GM21515 (cell line): ENCODE measurements around the gene SLC22A17.
"Not testable (repeated sequence)": the region's sequence is repeated elsewhere in the genome, so short reads cannot be mapped to it uniquely, and the experiment has no call there.

Experiments
- ATAC-seq: cut with Tn5 transposase; IDR thresholded peaks from one replicate; pipeline ENCODE4 v1.9.1; 2021; ENCODE audit not compliant: unreplicated experiment

Gene SLC22A17

DNA sequence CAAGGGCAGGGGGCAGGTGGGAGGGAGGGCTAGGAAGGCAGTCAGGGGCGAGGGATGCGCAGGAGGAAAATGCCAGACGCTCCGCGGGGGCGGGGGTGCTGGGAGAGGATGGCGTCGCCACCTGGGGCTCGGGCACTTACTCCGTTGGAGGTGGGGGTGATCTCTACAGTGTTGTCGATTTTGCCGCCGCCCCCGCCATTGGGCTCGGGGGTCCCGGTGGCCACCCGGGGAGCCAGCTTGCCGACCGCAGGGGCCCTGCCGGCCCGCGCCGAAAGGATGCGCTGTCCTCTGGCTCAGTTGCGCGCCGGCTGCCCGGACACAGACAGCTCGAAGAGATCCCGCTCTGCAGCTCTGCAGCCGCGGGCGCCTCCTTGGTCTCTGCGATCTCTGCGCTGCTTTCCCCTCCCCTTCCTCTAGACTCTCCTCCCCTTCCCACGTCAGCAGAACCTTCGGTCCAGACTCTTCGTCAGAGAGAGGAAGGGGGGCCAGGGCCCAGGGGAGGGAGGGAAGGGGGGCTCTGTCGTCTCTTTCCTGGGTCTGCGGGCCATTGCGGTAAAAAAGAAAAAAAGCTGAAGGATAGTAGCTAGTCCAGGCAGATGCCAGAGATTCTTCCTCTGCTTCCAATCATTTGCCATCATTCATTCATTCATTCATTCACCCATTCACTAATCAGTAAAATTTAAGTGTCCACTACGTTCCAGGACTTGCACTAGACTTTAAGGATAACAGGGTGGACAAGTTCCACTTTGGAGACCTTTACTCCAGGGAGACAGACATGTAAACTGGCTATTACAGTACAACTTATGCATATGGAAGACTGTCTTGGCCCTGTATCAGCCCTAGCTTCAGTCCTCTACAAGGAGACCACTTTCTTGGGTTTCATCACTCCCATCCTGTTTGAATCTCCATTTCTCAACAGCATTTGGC, at the start of gene SLC22A17:
SLC22A17 (minus strand) TSS at position 382 of the 927 bp plus-strand sequence.
- ATAC-seq = no peak

DNA sequence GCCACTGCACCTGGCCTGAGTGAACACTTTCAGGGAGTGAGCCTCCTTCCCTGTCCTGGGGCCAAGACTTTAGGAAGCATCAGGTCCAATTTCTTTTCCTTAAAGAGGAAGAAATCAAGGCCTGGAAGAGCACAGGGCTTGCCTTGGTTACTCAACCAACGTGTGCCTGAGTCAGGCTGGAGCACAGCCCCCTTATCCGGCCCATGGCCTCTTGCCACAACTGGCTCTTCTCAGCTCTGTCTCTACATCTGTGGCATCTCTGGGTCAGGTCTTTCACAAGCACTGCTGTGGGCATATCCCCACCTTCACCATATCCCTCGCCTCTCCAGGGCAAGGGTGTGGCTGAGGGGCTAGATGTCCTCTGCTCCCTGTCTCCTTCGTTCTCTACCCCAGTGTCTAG, 48.6 kb upstream of the SLC22A17 start:
- no peak for ATAC-seq

DNA sequence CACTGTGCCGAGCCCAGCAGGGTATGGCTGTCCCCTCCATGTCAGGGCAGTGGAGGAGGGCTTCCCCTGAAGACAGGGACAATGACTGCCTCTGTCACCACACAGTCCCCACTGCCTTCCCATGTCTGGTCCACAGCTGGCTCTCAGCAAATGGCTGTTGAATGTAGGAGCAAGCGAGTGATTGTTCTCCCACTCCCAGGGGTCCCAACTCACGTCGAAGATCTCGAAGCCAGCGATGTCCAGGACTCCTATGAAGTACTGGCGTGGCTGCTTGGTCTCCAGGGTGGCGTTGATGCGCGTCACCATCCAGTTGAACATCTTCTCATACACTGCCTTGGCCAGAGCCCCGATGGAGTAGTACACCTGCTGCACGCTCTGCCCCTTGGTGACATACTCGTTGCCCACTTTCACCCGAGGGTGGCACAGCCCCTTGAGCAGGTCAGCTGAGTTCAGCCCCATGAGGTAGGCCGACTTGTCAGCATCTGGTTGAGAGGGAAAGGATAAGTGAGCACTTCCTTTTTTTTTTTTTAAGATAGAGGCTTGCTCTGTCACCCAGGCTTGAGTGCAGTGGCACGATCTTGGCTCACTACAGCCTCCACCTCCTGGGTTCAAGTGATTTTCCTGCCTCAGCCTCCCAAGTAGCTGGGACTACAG, 47.9 kb upstream of the SLC22A17 start:
- not testable (repeated sequence) for ATAC-seq

DNA sequence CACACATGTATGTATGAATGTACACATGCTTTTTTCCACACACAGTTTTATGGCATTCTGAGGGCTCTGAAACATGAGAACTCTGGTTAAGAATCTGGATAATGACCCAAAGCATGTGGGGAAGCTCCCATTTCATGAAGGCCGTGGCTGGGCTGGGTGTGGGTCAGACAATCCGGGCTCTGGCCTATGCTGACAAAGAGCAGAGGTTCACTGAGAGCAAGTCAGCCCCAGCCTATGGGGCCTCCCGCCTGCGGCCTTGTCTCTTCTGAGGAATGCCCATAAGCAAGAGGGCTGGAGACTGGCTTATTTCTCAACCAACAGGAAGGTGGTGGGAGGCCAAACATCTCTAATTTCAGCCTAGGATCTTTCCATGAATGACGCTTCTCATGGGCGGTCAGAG, 46.9 kb upstream of the SLC22A17 start:
- ATAC-seq = no peak

DNA sequence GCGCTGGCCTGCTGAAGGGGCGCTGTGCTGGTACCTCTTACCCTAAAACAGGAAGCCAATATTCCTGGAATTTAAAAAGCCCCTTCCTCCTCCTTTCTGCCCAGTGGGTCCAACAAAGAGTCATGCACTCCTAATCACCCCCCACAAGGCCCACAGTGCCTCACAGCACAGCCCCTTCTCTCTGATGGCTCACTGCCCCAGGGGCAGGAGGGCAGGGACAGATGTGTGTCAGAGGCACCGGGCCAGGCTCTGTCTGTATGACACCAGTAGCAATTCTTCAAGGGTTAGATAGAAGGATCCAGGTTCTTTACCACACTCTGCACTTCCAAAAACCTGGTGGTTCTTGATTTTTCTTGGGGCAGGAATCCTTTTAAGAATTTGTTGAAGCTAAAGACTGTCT, 46.4 kb upstream of the SLC22A17 start:
- ATAC-seq = no peak

DNA sequence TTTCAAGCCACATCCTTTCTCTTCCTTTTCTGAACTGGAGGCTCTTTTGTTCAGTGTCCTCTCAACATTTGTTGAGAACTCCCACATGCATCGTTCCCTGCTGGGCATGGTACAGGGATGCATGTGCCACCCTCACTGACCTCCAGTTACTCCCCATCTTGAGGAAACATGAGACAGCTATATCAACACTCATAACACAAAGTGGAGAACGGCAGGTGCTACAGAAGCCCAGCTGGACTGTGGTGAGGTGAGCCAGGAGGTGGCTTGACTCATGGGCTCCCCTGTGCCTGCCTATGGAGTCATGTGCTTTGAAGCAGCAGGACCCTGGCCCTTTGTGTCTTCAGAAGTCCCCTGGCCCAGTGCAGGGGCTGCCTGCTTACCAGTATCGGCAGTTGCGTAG, 45.7 kb upstream of the SLC22A17 start:
- no peak for ATAC-seq

DNA sequence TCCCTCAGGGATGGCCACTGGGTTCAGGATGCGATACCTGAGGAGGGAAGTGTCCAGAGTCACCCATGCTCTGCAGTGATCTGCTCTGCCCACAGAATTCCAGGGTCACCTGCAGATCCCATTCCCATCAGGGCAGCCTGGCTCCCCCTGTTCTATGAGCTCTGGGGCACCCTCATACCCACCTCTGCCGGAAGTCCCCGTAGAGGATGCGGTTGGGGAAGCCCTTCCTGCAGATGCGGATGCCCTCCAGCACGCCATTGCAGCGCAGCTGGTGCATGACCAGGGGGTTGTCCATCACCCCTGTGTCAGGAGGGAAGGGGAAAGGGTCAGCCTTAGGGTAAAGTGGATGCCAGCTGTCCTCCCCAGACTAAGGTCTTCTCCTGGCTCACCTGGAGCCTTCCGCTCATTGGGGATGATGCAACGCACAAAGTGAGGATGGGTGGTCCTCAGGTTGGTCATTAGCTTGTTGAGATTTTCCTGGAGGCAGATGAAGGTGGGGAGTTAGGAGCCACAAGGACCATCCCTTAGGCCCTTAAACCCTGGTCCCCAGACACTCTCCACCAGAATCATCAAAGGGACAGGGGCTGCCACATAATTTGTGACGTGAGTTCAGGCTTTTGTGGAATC, 44.2 kb upstream of the SLC22A17 start:
- ATAC-seq = no peak

DNA sequence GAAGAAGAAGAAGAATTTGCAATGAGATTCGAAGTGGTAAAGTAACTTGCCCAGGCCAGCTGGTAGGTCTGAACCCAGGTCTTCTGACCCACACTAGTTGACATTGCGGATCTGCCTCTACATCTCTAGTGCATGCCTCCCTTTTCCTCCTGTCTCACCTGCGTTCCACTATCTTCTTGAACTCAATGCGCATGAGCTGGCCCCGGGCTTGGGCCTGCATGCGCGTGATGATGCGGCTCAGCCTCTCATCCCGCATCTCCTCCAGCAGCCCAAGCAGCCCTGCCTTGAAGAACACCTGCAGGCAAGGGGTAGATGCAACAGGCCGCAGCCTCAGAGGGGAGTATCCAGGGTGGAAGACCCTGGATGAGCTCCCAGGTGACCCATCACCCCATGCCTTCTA, 43.4 kb upstream of the SLC22A17 start:
- ATAC-seq = no peak

DNA sequence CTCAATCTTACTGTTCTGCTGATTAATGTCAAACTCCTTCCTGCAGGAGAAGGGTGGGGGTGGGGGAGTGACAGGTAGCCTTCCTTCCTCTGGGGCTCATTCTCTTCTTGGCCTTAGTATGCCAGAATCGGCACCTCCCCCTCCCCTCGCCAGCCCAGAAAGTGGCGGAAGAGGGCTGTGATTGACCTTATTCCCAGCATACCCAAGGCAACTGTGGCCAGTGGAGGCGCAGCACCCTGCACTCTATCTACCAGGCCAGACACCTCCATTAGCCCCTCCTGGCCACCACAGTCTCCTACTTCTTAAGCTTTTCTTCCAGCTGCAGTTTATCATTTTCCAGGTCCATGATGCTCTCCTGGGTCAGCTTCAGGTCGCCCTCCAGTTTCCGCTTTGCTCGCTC, 39.9 kb upstream of the SLC22A17 start:
- no peak for ATAC-seq

DNA sequence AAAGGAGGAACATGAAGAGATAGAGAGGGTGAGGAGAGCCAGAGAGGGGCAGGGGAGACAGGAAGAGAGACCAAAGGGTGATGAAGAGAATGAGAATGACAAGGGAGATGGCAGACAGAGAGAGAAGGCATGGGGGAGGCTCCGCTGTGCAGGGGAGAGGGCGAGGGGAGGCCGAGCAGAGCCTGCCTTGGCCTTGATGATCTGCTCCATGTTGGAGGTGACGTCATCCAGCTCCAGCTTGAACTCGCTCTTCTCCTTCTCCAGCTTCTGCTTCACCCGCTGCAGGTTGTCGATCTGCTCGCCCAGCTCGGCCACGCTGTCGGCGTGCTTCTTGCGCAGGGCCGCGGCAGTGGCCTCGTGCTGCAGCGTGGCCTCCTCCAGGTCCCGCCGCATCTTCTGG, 37.2 kb upstream of the SLC22A17 start:
- ATAC-seq = not testable (repeated sequence)

DNA sequence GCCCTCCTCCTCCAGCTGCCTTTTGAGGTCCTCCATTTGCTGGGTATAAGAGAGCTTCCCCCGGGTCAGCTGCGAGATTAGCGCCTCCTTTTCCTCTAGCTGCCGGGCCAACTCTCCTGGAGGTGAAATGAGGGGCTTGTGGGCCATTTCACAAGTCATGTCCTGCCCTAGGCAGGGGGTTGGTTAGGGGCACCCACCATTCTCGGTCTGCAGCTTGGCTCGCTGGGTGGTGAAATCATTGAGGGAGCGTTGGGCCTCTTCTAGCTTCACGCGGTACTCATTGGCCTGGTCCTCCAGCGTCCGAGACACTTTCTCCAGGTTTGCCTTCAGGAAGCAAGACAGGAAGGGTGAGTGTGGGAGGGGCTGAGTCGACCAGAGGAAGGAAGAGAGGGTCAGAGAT, 36.7 kb upstream of the SLC22A17 start:
- no peak for ATAC-seq

DNA sequence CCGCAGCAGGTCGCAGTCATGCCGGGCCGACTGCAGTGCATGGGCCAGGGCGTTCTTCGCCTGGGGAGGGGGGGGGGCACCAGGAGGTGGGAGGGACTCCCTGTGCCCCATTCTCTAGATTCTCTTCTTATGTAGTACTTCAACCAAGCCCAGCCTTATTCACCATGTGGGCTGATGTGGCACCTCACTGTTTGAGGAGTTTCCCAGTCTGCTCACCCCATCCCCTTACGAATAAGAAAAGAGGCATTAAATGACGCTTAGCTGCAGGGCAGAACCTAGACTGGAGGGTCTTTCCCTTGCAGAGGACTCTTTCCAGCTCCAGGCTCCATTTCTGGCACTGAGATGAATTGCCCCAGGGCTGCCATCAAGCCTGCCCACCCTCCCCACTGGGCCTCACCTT, 36.3 kb upstream of the SLC22A17 start:
- no peak for ATAC-seq

DNA sequence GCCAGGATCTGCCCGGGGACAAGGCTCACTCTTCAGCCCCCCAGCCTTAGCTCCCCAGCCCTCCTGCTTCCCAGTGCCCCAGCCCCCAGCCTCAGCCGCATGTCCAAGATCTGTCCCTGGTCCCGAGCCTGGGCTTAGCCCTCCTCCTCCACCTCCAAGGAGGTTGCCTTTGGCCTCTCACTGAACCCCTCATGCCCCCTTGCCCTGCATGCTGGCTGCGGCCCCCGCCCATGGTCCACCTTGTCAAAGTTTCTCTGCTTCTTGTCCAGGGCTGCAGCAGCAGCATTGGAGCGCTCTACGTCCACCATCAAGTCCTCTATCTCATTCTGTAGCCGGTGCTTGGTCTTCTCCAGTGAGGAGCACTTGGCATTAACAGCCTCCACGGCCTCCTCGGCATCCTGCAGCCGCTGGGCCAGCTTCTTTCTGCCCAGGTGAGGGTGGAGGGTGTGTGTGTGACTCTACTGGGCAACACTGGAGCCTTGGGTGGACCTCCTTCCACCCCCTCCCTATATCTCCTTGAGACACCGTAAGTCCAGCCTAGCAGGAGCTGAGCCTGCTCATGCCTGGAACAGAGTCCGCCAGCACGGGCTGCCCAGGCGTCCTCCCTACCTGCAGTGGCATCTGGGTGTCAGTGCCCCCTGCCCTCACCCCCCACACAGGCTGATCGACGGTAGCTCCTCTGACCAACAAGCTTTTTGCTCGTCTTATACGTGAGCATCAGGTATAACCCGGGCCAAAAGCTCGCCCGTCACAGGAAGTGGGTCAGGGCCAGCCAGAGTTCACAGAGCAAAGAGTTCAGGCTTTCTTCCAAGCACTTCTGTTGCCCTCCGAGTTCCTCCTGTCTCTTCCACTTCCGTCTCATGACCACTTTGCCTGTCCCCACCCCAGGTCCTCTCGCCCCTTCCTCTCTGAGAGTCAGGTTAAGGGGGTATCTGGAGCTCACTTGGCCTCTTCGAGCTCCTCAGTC, 35.5 kb upstream of the SLC22A17 start:
- ATAC-seq = no peak

DNA sequence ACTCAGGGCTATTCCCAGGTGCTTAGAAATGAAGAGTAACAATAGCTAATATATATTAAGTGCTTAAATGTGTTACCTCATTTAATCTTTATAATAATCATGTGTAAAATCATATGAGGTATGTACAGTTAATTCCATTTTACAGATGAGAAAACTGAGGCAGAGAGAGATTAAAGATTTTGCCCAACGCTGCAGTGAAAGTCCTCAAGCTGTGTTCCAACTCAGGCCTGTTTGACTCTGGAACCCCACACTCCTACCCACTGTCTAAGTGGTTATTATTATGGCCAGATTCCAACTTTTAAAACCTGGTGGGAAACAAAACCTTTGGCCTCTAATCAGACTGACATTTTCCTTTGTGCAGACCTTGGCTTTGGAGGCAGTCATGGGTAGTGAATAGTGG, 34.3 kb upstream of the SLC22A17 start:
- no peak for ATAC-seq

DNA sequence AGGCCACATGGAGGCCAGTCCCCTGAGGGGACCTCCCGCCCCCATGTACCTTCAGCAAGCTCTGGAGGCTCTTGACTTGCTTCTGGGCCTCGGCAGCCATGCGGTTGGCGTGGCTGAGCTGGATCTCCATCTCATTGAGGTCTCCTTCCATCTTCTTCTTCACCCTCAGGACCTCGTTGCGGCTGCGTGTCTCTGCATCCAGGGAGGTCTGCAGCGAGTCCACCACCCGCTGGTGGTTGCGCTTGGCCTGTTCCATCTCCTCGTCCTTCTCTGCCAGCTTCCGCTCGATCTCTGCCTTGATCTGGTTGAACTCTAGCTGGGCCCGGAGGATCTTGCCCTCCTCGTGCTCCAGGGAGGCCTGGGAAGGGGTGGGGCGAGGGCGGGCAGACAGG, 33.6 kb upstream of the SLC22A17 start:
- ATAC-seq = not testable (repeated sequence)

DNA sequence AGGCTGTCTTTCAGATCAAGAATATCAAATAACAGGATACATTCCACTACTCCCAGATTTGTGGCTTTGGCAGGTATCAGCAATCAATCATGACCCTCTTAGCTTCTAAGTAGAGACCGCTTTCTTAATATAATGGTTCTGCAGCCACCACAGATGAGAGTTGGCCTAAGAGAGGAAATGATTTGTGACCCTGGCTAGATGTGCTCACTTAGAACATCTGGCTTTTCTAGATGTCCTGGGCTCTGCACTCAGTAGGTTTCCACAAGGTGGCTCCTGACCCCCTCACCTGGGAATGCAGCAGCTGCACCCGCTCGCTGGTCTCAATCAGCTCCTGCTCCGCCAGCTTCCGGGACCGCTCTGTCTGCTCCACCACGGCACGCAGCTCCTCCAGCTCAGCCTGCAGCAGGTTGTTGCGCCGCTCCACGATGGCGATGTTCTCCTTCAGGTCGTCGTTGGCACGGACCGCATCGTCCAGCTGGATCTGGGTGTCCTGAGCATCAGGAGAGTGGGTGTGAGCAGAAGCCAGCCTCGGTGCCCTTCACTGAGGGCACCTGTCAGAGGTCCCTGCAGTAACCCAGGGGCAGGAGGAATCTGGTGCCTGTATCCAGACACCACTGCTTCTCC, 33.1 kb upstream of the SLC22A17 start:
- no peak for ATAC-seq

DNA sequence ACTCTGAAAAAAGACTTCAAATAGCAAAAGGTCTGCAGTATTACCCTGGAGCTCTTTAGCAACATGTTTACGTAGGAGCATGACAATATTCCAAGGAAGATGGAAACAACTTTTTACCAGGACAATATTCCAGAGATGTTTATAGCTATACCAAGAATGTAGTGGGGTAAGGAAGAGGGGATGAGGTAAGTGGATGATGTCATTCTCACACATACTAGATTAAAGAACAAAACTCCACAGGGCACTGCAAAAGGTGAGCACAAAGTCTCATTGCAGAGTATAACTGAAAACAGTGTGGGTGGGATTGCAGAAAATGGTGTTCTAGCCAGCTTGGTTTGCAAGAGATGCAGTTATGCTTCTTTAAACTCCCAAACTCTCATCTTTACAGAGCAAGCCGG, 32.6 kb upstream of the SLC22A17 start:
- no peak for ATAC-seq

DNA sequence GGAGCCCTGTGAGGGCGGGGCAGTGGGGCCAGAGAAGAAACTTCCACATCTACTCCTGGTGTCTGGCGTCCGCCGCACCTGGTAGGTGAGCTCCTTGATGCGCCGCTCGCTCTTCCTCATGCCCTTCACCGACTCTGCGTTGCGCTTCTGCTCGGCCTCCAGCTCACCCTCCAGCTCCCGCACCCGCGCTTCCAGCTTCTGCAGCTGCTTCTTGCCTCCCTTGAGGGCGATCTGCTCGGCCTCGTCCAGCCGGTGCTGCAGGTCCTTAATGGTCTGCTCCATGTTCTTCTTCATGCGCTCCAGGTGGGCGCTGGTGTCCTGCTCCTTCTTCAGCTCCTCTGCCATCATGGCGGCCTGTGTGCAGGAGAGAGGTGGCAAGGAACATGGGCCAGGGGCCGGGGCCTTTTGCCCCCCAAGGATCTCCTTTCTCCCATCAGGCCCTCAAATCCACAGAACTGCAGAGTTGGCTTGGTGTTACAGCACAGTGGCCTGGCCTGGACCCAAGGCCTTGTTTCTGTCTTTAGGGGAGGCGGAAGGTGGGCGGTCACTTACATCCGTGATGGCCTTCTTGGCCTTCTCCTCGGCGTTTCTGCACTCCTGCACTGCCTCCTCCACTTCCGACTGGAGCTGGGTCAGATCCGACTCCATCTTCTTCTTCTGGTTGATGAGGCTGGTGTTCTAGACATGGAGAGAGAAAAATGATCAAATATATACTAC, 31.8 kb upstream of the SLC22A17 start:
- no peak for ATAC-seq

DNA sequence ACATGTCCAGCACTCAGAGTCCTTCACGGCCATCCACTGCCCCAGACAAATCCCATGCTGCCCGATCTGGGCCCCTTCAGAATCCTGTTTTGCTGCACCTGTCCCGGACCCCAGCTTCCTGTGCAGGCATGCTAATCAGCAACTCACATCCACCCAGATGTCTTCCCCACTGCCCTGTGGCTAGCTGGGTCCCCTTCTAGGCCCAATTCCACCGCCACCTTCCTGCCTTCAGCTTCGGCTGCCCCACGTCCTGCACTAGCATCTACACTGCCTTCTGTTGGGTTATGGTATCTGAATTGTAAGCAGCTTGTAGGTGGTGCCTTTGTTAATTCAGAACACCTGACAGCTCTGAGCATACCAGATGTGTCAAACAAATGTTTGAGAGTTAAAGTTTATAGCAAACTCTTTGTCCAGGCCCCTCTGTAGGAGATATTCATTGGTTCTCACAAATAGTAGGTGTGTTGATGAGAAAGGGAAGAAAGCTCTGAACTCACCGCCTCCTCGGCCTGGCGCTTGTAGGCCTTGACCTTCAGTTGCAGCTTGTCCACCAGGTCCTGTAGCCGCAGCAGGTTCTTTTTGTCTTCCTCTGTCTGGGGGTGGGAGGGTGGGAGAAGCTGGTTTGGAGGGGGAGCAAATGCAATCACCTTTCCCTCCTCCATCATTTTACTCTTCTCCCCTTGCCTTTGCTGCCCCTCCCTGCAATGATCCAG, 30.2 kb upstream of the SLC22A17 start:
- ATAC-seq = no peak
